Measurements from ENCODE around the gene ACAP1. TPM values are rescaled to one million over a fixed set of nuclear protein-coding genes. Genes with fewer than 3 reads are reported as not detected.

The ACAP1 gene
- total RNA-seq = 12.0 TPM

- no peak for TF ChIP-seq CTCF (IDR thresholded peaks at IDR 0.05)
- Histone ChIP-seq H3K4me1 (no peaks in the 10 kb centered on the region), H3K9me3 (no peaks in the 10 kb centered on the region), H3K27ac (no peak within 1 kb of the TSS), H3K4me3 (peak within 1 kb of the TSS in 1 of 2 donors; percentile 46), H3K27me3 (no peaks in the 10 kb centered on the region), H3K36me3 (no peaks in the 10 kb centered on the region)
- intact Hi-C loops (cut with DNase I) = no loop called here
- DNase-seq (ENCODE audit: low spot score in 2 of 2) = peak in 1 of 2 donors; percentile 61
Measured at GRCh38 chr17:7336240-7337175, at the start of gene ACAP1. Gene ACAP1, plus strand, starts transcription at chr17:7336529. Its CDS starts 206 bp downstream, at chr17:7336735.

GRCh38 chr17:7289256-7290032, 46.9 kb upstream of the ACAP1 start:
- no peak for DNase-seq (ENCODE audit: low spot score in 2 of 2)
- intact Hi-C loops (cut with DNase I) = no loop called here
- Histone ChIP-seq H3K27ac (no peak overlapping the region), H3K4me3 (no peak overlapping the region), H3K27me3 (peaks cover 8% of the 10 kb centered on the region), H3K4me1 (peaks cover 0 to 3% of the 10 kb centered on the region in 2 donors), H3K36me3 (no peaks in the 10 kb centered on the region), H3K9me3 (no peaks in the 10 kb centered on the region)
- TF ChIP-seq CTCF (IDR thresholded peaks at IDR 0.05) = no peak

- DNase-seq (ENCODE audit: low spot score in 2 of 2) = no peak
- no peak for TF ChIP-seq CTCF (IDR thresholded peaks at IDR 0.05)
- no peaks in the 10 kb centered on the region for H3K36me3 ChIP-seq
- H3K27me3 ChIP-seq = peaks cover 8% of the 10 kb centered on the region
- H3K4me3 ChIP-seq = no peak overlapping the region
- intact Hi-C loops (cut with DNase I) = no loop called here
- H3K9me3 ChIP-seq = no peaks in the 10 kb centered on the region
- no peak overlapping the region for H3K27ac ChIP-seq
- H3K4me1 ChIP-seq = peaks cover 4 to 9% of the 10 kb centered on the region in 2 donors
Measured at GRCh38 chr17:7290166-7290565, 46.2 kb upstream of the ACAP1 start.

GRCh38 chr17:7290685-7291084, 45.6 kb upstream of the ACAP1 start:
- intact Hi-C loops (cut with DNase I) = no loop called here
- Histone ChIP-seq H3K27me3 (peaks cover 8% of the 10 kb centered on the region), H3K4me1 (peaks cover 4 to 13% of the 10 kb centered on the region in 2 donors), H3K9me3 (no peaks in the 10 kb centered on the region), H3K36me3 (no peaks in the 10 kb centered on the region), H3K4me3 (no peak overlapping the region), H3K27ac (no peak overlapping the region)
- no peak for TF ChIP-seq CTCF (IDR thresholded peaks at IDR 0.05)
- DNase-seq (ENCODE audit: low spot score in 2 of 2) = no peak

- H3K36me3 ChIP-seq = no peaks in the 10 kb centered on the region
- intact Hi-C loops (cut with DNase I) = no loop called here
- no peaks in the 10 kb centered on the region for H3K9me3 ChIP-seq
- no peak for DNase-seq (ENCODE audit: low spot score in 2 of 2)
- peaks cover 4 to 22% of the 10 kb centered on the region in 2 donors for H3K4me1 ChIP-seq
- no peak for TF ChIP-seq CTCF (IDR thresholded peaks at IDR 0.05)
- no peak overlapping the region for H3K4me3 ChIP-seq
- H3K27me3 ChIP-seq = peaks cover 8% of the 10 kb centered on the region
- H3K27ac ChIP-seq = no peak overlapping the region
Measured at GRCh38 chr17:7292194-7292593, 44.1 kb upstream of the ACAP1 start.
